Neural cell (in vitro differentiated cells): Measurements from ENCODE around the gene ANAPC2. TPM values are rescaled to one million over a fixed set of nuclear protein-coding genes. Genes with fewer than 3 reads are reported as not detected.

Experiments used
- H2AFZ ChIP-seq: fragments of 200-600, 300-800 bp; sonication (generic), shearing (Covaris generic); 2 replicates; pipeline ENCODE4 v1.6.0; 2014; ENCODE audit warnings: low read depth, mild to moderate bottlenecking, antibody characterized with exemption, low read length, moderate library complexity
- H3F3A ChIP-seq: fragments of 200-600 bp; shearing (Covaris generic); 2 replicates; pipeline ENCODE4 v1.6.1; 2016; ENCODE audit warnings: mild to moderate bottlenecking, moderate library complexity, mixed read lengths, antibody characterized with exemption, low read length; ENCODE audit not compliant: insufficient read depth, poor library complexity, severe bottlenecking
- H3K27ac ChIP-seq: fragments of 200-600, 300-800 bp; sonication (generic), shearing (Covaris generic); 2 replicates; pipeline ENCODE4 v1.5.1; 2014; ENCODE audit warnings: mild to moderate bottlenecking, low read length, moderate library complexity
- H3K27me3 ChIP-seq: fragments of 300-800, 200-600 bp; sonication (generic), shearing (Covaris generic); 2 replicates; pipeline ENCODE4 v1.6.0; 2014; ENCODE audit warnings: mild to moderate bottlenecking, low read depth, low read length, moderate library complexity; ENCODE audit not compliant: insufficient read depth
- H3K36me3 ChIP-seq: fragments of 300-800, 200-600 bp; sonication (generic), shearing (Covaris generic); 2 replicates; pipeline ENCODE4 v1.5.1; 2014; ENCODE audit warnings: mild to moderate bottlenecking, antibody characterized with exemption, low read length, moderate library complexity; ENCODE audit not compliant: insufficient read depth
- H3K4me2 ChIP-seq: fragments of 300-800, 200-600 bp; sonication (generic), shearing (Covaris generic); 2 replicates; pipeline ENCODE4 v1.6.0; 2014; ENCODE audit warnings: mild to moderate bottlenecking, low read length
- H3K4me3 ChIP-seq: fragments of 300-800, 200-600 bp; sonication (generic), shearing (Covaris generic); 2 replicates; pipeline ENCODE4 v1.5.1; 2014; ENCODE audit warnings: mild to moderate bottlenecking, low read length, moderate library complexity
- H3K79me2 ChIP-seq: fragments of 200-600 bp; shearing (Covaris generic); replicated peaks from 2 replicates; pipeline ENCODE4 v1.6.0; 2014; ENCODE audit warnings: mild to moderate bottlenecking, low read length, moderate library complexity; ENCODE audit not compliant: insufficient read depth
- H3K9ac ChIP-seq: fragments of 300-800, 200-600 bp; sonication (generic), shearing (Covaris generic); 2 replicates; pipeline ENCODE4 v1.6.1; 2016; ENCODE audit warnings: mild to moderate bottlenecking, low read length, mixed read lengths
- H3K9me2 ChIP-seq: fragments of 200-600 bp; shearing (Covaris generic); 2 replicates; pipeline ENCODE4 v1.6.1; 2016; ENCODE audit warnings: mild to moderate bottlenecking, low read length, mixed read lengths; ENCODE audit not compliant: insufficient read depth
- H3K9me3 ChIP-seq: fragments of 200-600, 300-800 bp; sonication (generic), shearing (Covaris generic); 2 replicates; pipeline ENCODE4 v1.6.1; 2016; ENCODE audit warnings: mild to moderate bottlenecking, mixed run types, low read length, moderate library complexity, mixed read lengths
- H4K20me1 ChIP-seq: fragments of 200-600 bp; shearing (Covaris generic); 2 replicates; pipeline ENCODE4 v1.6.1; 2016; ENCODE audit warnings: mild to moderate bottlenecking, mixed run types; ENCODE audit not compliant: insufficient read depth
- CTCF ChIP-seq: fragments of 450-650 bp; IDR thresholded peaks from 2 replicates; pipeline ENCODE4 v1.5.1; 2014; ENCODE audit warnings: antibody characterized with exemption, mild to moderate bottlenecking, moderate library complexity; ENCODE audit not compliant: poor library complexity, severe bottlenecking
- EP300 ChIP-seq: fragments of 450-650 bp; conservative IDR thresholded peaks from 2 replicates; pipeline ENCODE4 v1.6.1; 2014; ENCODE audit warnings: antibody characterized with exemption, mild to moderate bottlenecking, moderate library complexity; ENCODE audit not compliant: poor library complexity, severe bottlenecking
- EZH2 ChIP-seq: fragments of 200-600, 300-800 bp; shearing (Covaris generic), sonication (generic); IDR thresholded peaks from 2 replicates; pipeline ENCODE4 v1.6.1; 2014; ENCODE audit warnings: antibody characterized with exemption, low read length, borderline replicate concordance, mild to moderate bottlenecking; ENCODE audit not compliant: insufficient read depth, poor library complexity, severe bottlenecking
- MXI1 ChIP-seq: fragments of 450-650 bp; conservative IDR thresholded peaks from 2 replicates; pipeline ENCODE4 v1.6.1; 2014; ENCODE audit warnings: antibody characterized with exemption, mild to moderate bottlenecking; ENCODE audit not compliant: poor library complexity, severe bottlenecking
- POLR2AphosphoS5 ChIP-seq: IDR thresholded peaks from 2 replicates; pipeline ENCODE4 v1.6.1; 2012
- RAD21 ChIP-seq: fragments of 450-650 bp; conservative IDR thresholded peaks from 2 replicates; pipeline ENCODE4 v1.6.1; 2014; ENCODE audit warnings: antibody characterized with exemption, mild to moderate bottlenecking, moderate library complexity
- REST ChIP-seq: IDR thresholded peaks from 2 replicates; pipeline ENCODE4 v1.6.1; 2012; ENCODE audit warnings: borderline replicate concordance
- SMC3 ChIP-seq: fragments of 450-650 bp; conservative IDR thresholded peaks from 2 replicates; pipeline ENCODE4 v1.6.1; 2014; ENCODE audit warnings: antibody characterized with exemption, mild to moderate bottlenecking, moderate library complexity; ENCODE audit not compliant: poor library complexity
- TAF1 ChIP-seq: IDR thresholded peaks from 2 replicates; pipeline ENCODE4 v1.6.1; 2012; ENCODE audit warnings: low read depth
- polyA plus RNA-seq: library from polyadenylated mRNA; depleted of rRNA; stranded (reverse); fragments of >200 nt; gene quantifications from 2 replicates; pipeline ENCODE4 v1.2.3, GENCODE V29; 2014

ANAPC2 gene
- polyA plus RNA-seq, 1 donor from 2014 or later: 38.1 TPM

DNA sequence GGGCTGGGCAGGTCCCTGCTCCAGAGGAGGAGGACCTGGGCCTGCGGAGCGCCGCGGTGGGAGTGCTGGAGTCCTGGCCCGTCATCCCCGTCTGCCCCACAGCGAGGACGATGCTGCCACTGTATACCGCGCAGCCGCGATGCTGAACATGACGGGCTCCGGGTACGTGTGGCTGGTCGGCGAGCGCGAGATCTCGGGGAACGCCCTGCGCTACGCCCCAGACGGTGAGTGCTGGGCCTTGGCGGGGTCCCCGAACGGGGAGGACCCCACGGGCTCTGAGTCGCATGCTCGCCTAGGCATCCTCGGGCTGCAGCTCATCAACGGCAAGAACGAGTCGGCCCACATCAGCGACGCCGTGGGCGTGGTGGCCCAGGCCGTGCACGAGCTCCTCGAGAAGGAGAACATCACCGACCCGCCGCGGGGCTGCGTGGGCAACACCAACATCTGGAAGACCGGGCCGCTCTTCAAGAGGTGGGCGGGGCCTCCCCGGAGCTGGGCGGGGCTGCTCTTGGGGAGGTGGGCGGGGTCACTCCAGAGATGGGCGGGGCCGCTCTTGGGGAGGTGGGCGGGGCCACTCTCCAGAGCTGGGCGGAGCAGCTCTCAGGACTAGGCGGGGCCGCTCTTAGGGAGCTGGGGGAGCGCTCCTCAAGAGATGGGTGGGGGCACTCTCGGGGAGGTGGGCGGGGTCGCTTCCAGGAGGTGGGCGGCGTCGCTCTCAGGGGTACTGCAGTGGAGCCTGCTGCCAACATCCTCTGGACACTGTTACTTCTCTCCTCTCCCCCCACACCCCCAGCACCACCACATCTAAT is 31.6 kb downstream of the ANAPC2 start:
- H4K20me1 ChIP-seq: no peaks in the 10 kb centered on the region
- H2AFZ ChIP-seq: no peak overlapping the region
- no peaks in the 10 kb centered on the region for H3K36me3 ChIP-seq
- H3K27ac ChIP-seq: no peak overlapping the region
- H3K9me2 ChIP-seq: no peaks in the 10 kb centered on the region
- H3K4me2 ChIP-seq: no peak overlapping the region
- H3K4me3 ChIP-seq: peak overlapping the region; percentile 54
- no peaks in the 10 kb centered on the region for H3K9me3 ChIP-seq
- no peak for TF ChIP-seq RAD21
- H3K9ac ChIP-seq: no peak overlapping the region
- H3K27me3 ChIP-seq: peaks cover 65% of the 10 kb centered on the region
- H3K79me2 ChIP-seq: no peaks in the 10 kb centered on the region
- H3F3A ChIP-seq: no peaks in the 10 kb centered on the region

DNA sequence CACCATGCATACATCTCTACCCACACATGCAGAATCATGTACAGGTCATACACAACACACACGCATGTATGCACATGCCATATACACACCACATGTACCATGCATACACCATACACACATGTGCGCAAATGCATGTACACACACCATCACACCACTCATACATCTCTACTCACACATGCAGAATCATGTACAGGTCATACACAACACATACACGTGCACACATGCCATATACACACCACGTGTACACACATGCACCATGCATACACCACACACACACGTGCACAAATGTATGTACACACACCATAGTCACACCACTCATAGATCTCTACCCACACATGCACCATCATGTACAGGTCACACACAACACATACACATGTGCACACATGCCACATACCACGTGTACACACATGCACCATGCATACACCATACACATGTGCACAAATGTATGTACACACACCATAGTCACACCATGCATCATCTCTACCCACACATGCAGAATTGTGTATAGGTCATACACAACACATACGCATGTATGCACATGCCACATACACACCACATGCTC is 35.4 kb downstream of the ANAPC2 start:
- H4K20me1 ChIP-seq: no peaks in the 10 kb centered on the region
- no peaks in the 10 kb centered on the region for H3F3A ChIP-seq
- TF ChIP-seq TAF1 (no peak), EZH2 (no peak), SMC3 (no peak), POLR2AphosphoS5 (no peak), CTCF (no peak), EP300 (no peak), RAD21 (no peak), REST (no peak), MXI1 (no peak)
- H3K27me3 ChIP-seq: peaks cover 28% of the 10 kb centered on the region
- H3K4me2 ChIP-seq: no peak overlapping the region
- no peak overlapping the region for H2AFZ ChIP-seq
- H3K36me3 ChIP-seq: no peaks in the 10 kb centered on the region
- H3K27ac ChIP-seq: no peak overlapping the region
- no peak overlapping the region for H3K9ac ChIP-seq
- no peaks in the 10 kb centered on the region for H3K9me3 ChIP-seq
- no peaks in the 10 kb centered on the region for H3K9me2 ChIP-seq
- H3K4me3 ChIP-seq: no peak overlapping the region
- no peaks in the 10 kb centered on the region for H3K79me2 ChIP-seq
